GM12878 (cell line): ENCODE results near the gene POLN. TPM values are rescaled to one million over a fixed set of nuclear protein-coding genes. Genes with fewer than 3 reads are reported as not detected.

Experiments
- ATAC-seq: fragments of 200-7000 bp; cut with Tn5 transposase; 3 replicates; pipeline ENCODE4 v1.9.1; 2020; ENCODE audit warnings: mild to moderate bottlenecking, moderate library complexity
- BruUV-seq: library from RNA; stranded (reverse); fragments of 400-500 nt; replicated peaks from 2 replicates; lab custom pipeline; 2021; lab: Mats Ljungman, UMichigan
- CTCF ChIA-PET: fragments of 300-600 bp; sonication (Branson Sonifier 250); formaldehyde crosslinking; extraction: SDS; loops from one replicate; lab custom pipeline; 2021; ENCODE audit warnings: inconsistent platforms; lab: Yijun Ruan, JAX
- POLR2A ChIA-PET: fragments of 350-600 bp; formaldehyde crosslinking; extraction: SDS; loops from one replicate; lab custom pipeline; 2021; ENCODE audit warnings: inconsistent platforms; lab: Charles Lee
- RAD21 ChIA-PET: fragments of 300-600 bp; sonication (Branson Sonifier 250); formaldehyde crosslinking; loops from one replicate; lab custom pipeline; 2023; ENCODE audit warnings: antibody characterized with exemption; ENCODE audit not compliant: unreplicated experiment; lab: Charles Lee
- SMC1A ChIA-PET: fragments of 300-600 bp; sonication (Branson Sonifier 250); formaldehyde crosslinking; loops from one replicate; lab custom pipeline; 2023; ENCODE audit not compliant: unreplicated experiment, uncharacterized antibody; lab: Charles Lee
- DNase-seq: peaks from one replicate; pipeline ENCODE4 v3.0.0-alpha.2; 2011; ENCODE audit warnings: low read depth, low spot score
- FAIRE-seq: peaks from 3 replicates; lab custom pipeline; 2011; peaks lifted over from hg19 to GRCh38; lab: Jason Lieb, UNC
- H2AFZ ChIP-seq: 2 replicates; pipeline ENCODE4 v1.6.0; 2011; ENCODE audit warnings: low read depth, low read length, control low read depth; ENCODE audit not compliant: control insufficient read depth
- H3K27ac ChIP-seq: 2 replicates; pipeline ENCODE4 v1.5.1; 2011; ENCODE audit warnings: control low read depth; ENCODE audit not compliant: control insufficient read depth, insufficient read depth
- H3K27me3 ChIP-seq, 2 experiments: replicated peaks in 1 of 2; 2 replicates each; pipeline versions ENCODE4 v1.6.0 to v1.6.1; 2011; ENCODE audit warnings: low read length in 1 of 2; ENCODE audit not compliant: control insufficient read depth in 2 of 2, insufficient read depth in 2 of 2
- H3K36me3 ChIP-seq, 2 experiments: 2 replicates each; pipeline ENCODE4 v1.5.1; 2011; ENCODE audit warnings: low read length in 1 of 2; ENCODE audit not compliant: control insufficient read depth in 2 of 2, insufficient read depth in 2 of 2
- H3K4me1 ChIP-seq: 2 replicates; pipeline ENCODE4 v1.6.1; 2011; ENCODE audit warnings: mild to moderate bottlenecking, low read length, moderate library complexity, mixed read lengths; ENCODE audit not compliant: control insufficient read depth, insufficient read depth
- H3K4me2 ChIP-seq: 2 replicates; pipeline ENCODE4 v1.6.0; 2011; ENCODE audit warnings: control low read depth; ENCODE audit not compliant: control insufficient read depth, insufficient read depth
- H3K4me3 ChIP-seq: fragments of 200-600 bp; sonication (generic); 2 replicates; pipeline ENCODE4 v1.5.1; 2016
- H3K79me2 ChIP-seq: 2 replicates; pipeline ENCODE4 v1.6.0; 2011; ENCODE audit warnings: low read length; ENCODE audit not compliant: control insufficient read depth, insufficient read depth
- H3K9ac ChIP-seq: 2 replicates; pipeline ENCODE4 v1.8.0; 2011; ENCODE audit warnings: low read length, control low read depth, mixed read lengths; ENCODE audit not compliant: control insufficient read depth, insufficient read depth
- H3K9me3 ChIP-seq: replicated peaks from 3 replicates; pipeline ENCODE4 v1.5.1; 2011; ENCODE audit warnings: mild to moderate bottlenecking, low read length; ENCODE audit not compliant: control insufficient read depth, insufficient read depth
- H4K20me1 ChIP-seq: 2 replicates; pipeline ENCODE4 v1.6.0; 2011; ENCODE audit not compliant: control insufficient read depth, insufficient read depth
- BRCA1 ChIP-seq: IDR thresholded peaks from 2 replicates; pipeline ENCODE4 v1.6.1; 2011; ENCODE audit warnings: low read depth, low read length, improper control_type of control experiment
- GATAD2B ChIP-seq: fragments of 450-650 bp; conservative IDR thresholded peaks from 2 replicates; pipeline ENCODE4 v1.6.1; 2017; ENCODE audit warnings: low read depth, mild to moderate bottlenecking, moderate library complexity
- POLR2A ChIP-seq: IDR thresholded peaks from 2 replicates; pipeline ENCODE4 v1.6.1; 2011; ENCODE audit warnings: low read depth, mild to moderate bottlenecking, low read length
- SREBF2 ChIP-seq: IDR thresholded peaks from 2 replicates; pipeline ENCODE4 v1.6.1; 2012; ENCODE audit warnings: mild to moderate bottlenecking, low read length
- STAT1 ChIP-seq: fragments of 450-650 bp; conservative IDR thresholded peaks from 2 replicates; pipeline ENCODE4 v1.6.1; 2014; ENCODE audit warnings: antibody characterized with exemption, mild to moderate bottlenecking
- ZBED1 ChIP-seq: IDR thresholded peaks from 2 replicates; pipeline ENCODE4 v1.6.1; 2016; ENCODE audit warnings: borderline replicate concordance
- WGBS: methylation state at CpG from one replicate; pipeline ENCODE4 v1.1.6; 2016; ENCODE audit warnings: low lambda C conversion rate; ENCODE audit not compliant: insufficient replicate concordance, insufficient coverage; ENCODE audit errors: missing lambda C conversion rate; 5-methylcytosine and 5-hydroxymethylcytosine counted together
- in situ Hi-C: fragments of 300-500 bp; cut with MboI; formaldehyde crosslinking; loops from 9 replicates; pipeline ENCODE4 v1.14.3; 2018; ENCODE audit warnings: mixed read lengths
- intact Hi-C: fragments of 100-400 bp; cut with micrococcal nuclease; formaldehyde crosslinking; loops from one replicate; pipeline ENCODE4 v1.14.2; 2022; ENCODE audit not compliant: unreplicated experiment
- polyA plus RNA-seq, 11 experiments: library from polyadenylated mRNA; depleted of rRNA in 4 of 11; unstranded in 6 of 11; stranded (reverse) in 5 of 11; fragments of >200 nt; fragmentation: Nextera tagmentation in 4 of 11; fragmentation: Illumina TruSeq in 1 of 11; extraction: Ambion mirVana in 4 of 11; extraction: Trizol in 1 of 11; gene quantifications; 1 replicate in 1 of 11; 2 replicates in 10 of 11; pipeline versions ENCODE4 v1.2.1 to v1.2.3, GENCODE V29; 2011 to 2016; ENCODE audit warnings: inconsistent platforms in 2 of 11, missing spikeins in 2 of 11, low read depth in 1 of 11
- total RNA-seq, 4 experiments: library from RNA; depleted of rRNA in 3 of 4; stranded (reverse); fragments of >200 nt in 3 of 4; fragmentation: Illumina TruSeq in 1 of 4; extraction: Trizol in 1 of 4; gene quantifications; 2 replicates each; pipeline versions ENCODE4 v1.2.1 to v1.2.3, GENCODE V29; 2013 to 2021

The POLN gene
- total and polyA plus RNA-seq, 10 of the 15 experiments (the other 5 are each of a cell fraction or from before 2014, with no cell fraction given), result 0.09 to 2.0 (median 0.95) TPM; not detected in 1

DNA sequence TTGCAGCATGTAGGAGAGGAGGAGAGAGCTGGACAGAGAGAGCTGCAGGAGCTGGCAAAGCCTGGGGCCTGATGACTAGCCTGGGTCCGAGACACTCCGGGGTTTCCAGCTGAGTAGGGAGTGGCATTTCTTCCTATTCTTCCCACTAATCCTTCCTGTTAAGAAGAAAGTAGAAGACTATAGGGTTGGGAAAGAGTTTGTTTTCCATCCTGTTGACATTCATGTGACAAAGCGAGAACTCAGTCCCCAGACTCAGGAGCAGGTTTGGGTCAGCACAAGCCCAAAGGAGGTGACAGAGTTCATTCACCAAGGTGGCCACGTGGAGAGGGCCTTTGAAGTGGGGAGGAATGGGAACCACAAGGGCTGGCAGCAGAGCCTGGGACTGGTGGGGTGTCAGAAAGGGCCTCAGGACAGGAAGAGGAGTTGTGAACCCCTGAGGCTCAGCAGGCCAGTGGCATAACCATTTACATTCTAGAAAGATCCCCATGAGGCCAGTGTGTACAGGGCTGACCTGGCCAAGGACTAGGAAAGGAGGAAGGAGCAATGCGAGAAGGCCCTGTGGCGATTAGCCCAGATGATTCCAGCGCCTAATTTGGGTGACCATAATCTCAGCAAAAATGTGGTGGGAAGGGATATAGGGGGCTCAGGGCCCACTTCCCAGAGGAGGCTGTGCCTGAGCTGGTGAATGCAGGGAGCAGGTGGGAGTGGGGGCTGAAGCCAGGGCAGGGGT lies 3.3 kb upstream of the POLN start:
- no peak for ATAC-seq
- peaks cover 16% of the 10 kb centered on the region for H3K79me2 ChIP-seq
- CTCF ChIA-PET, result interaction anchor here (0.8 to 1.1 kb wide), 2 partner anchors 24 to 25 kb away, joined by 4 to 5 read pairs; no protein-coding TSS in a partner anchor
- no peak overlapping the region for H2AFZ ChIP-seq
- no peak overlapping the region for H3K4me3 ChIP-seq
- DNase-seq, result no peak
- intact Hi-C loops (no loop called here), in situ Hi-C loops (no loop called here)
- no peak overlapping the region for H3K4me2 ChIP-seq
- H3K9ac ChIP-seq, result no peak overlapping the region
- RAD21 ChIA-PET, result no interaction called here
- no peaks in the 10 kb centered on the region for H3K36me3 ChIP-seq
- FAIRE-seq, result no peak
- no TSS peak for BruUV-seq
- POLR2A ChIA-PET, result interaction anchor here (1.5 kb wide), 1 partner anchor 13 kb away, joined by 3 read pairs; no protein-coding TSS in a partner anchor
- H4K20me1 ChIP-seq, result no peaks in the 10 kb centered on the region
- no peaks in the 10 kb centered on the region for H3K9me3 ChIP-seq
- SMC1A ChIA-PET, result no interaction called here
- 69% methylated on average over 7 of the region's 7 CpGs for WGBS
- TF ChIP-seq BRCA1 (no peak), STAT1 (no peak), SREBF2 (no peak), POLR2A (no peak), GATAD2B (no peak), ZBED1 (no peak)
- no peak overlapping the region for H3K27ac ChIP-seq
- no peaks in the 10 kb centered on the region for H3K27me3 ChIP-seq
- peaks cover 6% of the 10 kb centered on the region; the same call in 1 of the 2 replicates for H3K4me1 ChIP-seq
